ENCODE measurements around the gene MIEF1.

- TF ChIP-seq CTCF (IDR thresholded peaks at IDR 0.05) (no peak), EP300 (IDR thresholded peaks at IDR 0.05) (no peak)
Observed at GRCh38 chr22:39560127-39560526, 58.0 kb downstream of the MIEF1 start.

All from stomach (tissue), 4 donors.